Measurements from ENCODE around the gene TTYH1.

GRCh38 chr19:54444737-54445136 is 29.5 kb downstream of the TTYH1 start:
- no peak for TF ChIP-seq POLR2A (IDR thresholded peaks at IDR 0.05)
- no peak for TF ChIP-seq CTCF (IDR thresholded peaks at IDR 0.05)

Data from testis (tissue), 2 donors.